Esophagus squamous epithelium (tissue), 5 donors: ENCODE results near the gene PIK3C2G. TPM values are rescaled to one million over a fixed set of nuclear protein-coding genes. Genes with fewer than 3 reads are reported as not detected.

ENCODE experiments used
- DNase-seq: peaks from one replicate; lab custom pipeline; 2025; lab: John Stamatoyannopoulos, UW
- H3K27ac ChIP-seq, 4 donors: fragments of 200-600 bp; sonication (generic); one replicate each; pipeline ENCODE4 v1.5.1; 2016 to 2019; ENCODE audit warnings: mild to moderate bottlenecking in 1 of 4
- H3K27me3 ChIP-seq, 4 donors: fragments of 200-600 bp; sonication (generic); 1 replicate in 3 of 4; 2 replicates in 1 of 4; pipeline versions ENCODE4 v1.5.1 to v1.6.0; 2017 to 2021; ENCODE audit warnings: antibody characterized with exemption in 1 of 4
- H3K36me3 ChIP-seq, 3 donors: fragments of 200-600 bp; sonication (generic); one replicate each; pipeline ENCODE4 v1.5.1; 2016 to 2019
- H3K4me1 ChIP-seq, 3 donors: fragments of 200-600 bp; sonication (generic); one replicate each; pipeline ENCODE4 v1.5.1; 2017 to 2019
- H3K4me3 ChIP-seq, 4 donors: fragments of 200-600 bp; sonication (generic); 1 replicate in 3 of 4; 2 replicates in 1 of 4; pipeline ENCODE4 v1.5.1; 2016 to 2019; ENCODE audit warnings: mild to moderate bottlenecking in 2 of 4, moderate library complexity in 1 of 4
- H3K9me3 ChIP-seq, 3 donors: fragments of 200-600 bp; sonication (generic); one replicate each; pipeline ENCODE4 v1.5.1; 2016 to 2019
- CTCF ChIP-seq, 6 experiments: fragments of 450-650 bp in 4 of 6; fragments of 200-600 bp in 2 of 6; sonication (generic) in 2 of 6; IDR thresholded peaks; one replicate each; pipeline ENCODE4 v1.5.1; 2016 to 2019; ENCODE audit warnings: antibody characterized with exemption in 6 of 6, mild to moderate bottlenecking in 4 of 6, moderate library complexity in 4 of 6
- POLR2A ChIP-seq, 4 donors: fragments of 450-650 bp; IDR thresholded peaks; one replicate each; pipeline ENCODE4 v1.6.1; 2017; ENCODE audit warnings: antibody characterized with exemption in 4 of 4, mild to moderate bottlenecking in 4 of 4, moderate library complexity in 3 of 4
- WGBS, 2 donors: methylation state at CpG; one replicate each; pipeline ENCODE4 v1.1.5; 2018; 5-methylcytosine and 5-hydroxymethylcytosine counted together
- intact Hi-C: fragments of 100-400 bp; cut with DNase I; formaldehyde crosslinking; loops from one replicate; pipeline ENCODE4 v1.15.0; 2022
- total RNA-seq, 4 donors: library from RNA; depleted of rRNA; stranded (reverse); fragments of >200 nt; gene quantifications; one replicate each; pipeline ENCODE4 v1.1.0, GENCODE V29; 2016
- donor health status: DM: yes; HTN: yes; CAD: no.

The PIK3C2G gene
- total RNA-seq, 4 donors from 2014 or later = 3.5 to 12.6 (median 7.2) TPM

DNA sequence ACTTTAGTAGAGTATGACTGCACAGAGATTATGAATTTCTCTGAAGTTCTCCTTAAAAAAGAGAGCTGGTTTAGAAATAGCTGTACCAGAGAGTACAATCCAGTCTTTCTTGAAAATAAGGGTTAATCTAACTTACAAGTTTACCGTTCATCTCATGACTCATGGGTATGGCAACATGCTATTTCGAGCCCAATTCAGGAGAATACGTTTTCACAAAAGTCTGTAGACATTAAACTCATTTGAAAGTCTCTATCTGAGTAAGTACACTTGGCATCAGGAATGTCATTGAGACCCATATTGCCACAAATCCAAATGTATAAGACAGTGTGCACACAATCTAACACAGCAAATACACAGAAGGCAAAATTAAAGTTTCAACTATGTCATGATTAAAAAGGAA is 160.5 kb downstream of the PIK3C2G start:
- H3K27me3 ChIP-seq = no peaks in the 10 kb centered on the region
- peaks cover 0 to 4% (median 0%) of the 10 kb centered on the region in 3 donors for H3K36me3 ChIP-seq
- no peak overlapping the region for H3K4me3 ChIP-seq
- no peaks in the 10 kb centered on the region for H3K4me1 ChIP-seq
- no peak overlapping the region for H3K27ac ChIP-seq
- DNase-seq = no peak
- WGBS, 2 donors = 18 to 35% methylated on average over 3 of the region's 3 CpGs
- intact Hi-C loops = no loop called here
- no peaks in the 10 kb centered on the region for H3K9me3 ChIP-seq
- no peak for TF ChIP-seq POLR2A (IDR thresholded peaks at IDR 0.05)
- TF ChIP-seq CTCF (IDR thresholded peaks at IDR 0.05) = no peak

- no peak for DNase-seq
- intact Hi-C loops = no loop called here
- no peaks in the 10 kb centered on the region for H3K9me3 ChIP-seq
- peaks cover 0 to 4% (median 0%) of the 10 kb centered on the region in 3 donors for H3K36me3 ChIP-seq
- H3K4me1 ChIP-seq = no peaks in the 10 kb centered on the region
- no peak overlapping the region for H3K27ac ChIP-seq
- TF ChIP-seq CTCF (IDR thresholded peaks at IDR 0.05) (no peak), POLR2A (IDR thresholded peaks at IDR 0.05) (no peak)
- no peaks in the 10 kb centered on the region for H3K27me3 ChIP-seq
- no peak overlapping the region for H3K4me3 ChIP-seq
Observed at GRCh38 chr12:18422871-18423270, 161.6 kb downstream of the PIK3C2G start.

DNA sequence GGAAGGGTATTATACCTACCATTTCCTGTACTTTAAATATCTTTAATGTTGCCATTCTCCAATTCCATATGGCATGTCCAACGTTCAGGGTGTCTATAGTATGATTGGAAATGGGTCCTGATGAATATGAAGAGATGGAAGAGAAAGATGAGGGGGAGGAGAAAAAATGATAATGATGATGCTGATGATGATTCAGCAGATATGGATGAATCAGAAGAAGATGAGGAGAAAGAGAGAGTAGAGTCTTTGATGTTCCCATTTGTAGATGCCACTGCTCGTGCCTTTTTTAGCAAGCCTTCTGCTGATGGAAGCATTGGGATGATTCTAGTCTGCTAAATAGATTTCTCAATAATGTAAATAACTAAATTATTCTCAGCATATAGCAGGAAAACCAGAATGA is 163.5 kb downstream of the PIK3C2G start:
- WGBS, 2 donors = 71 to 83% methylated on average over 2 of the region's 2 CpGs
- no peaks in the 10 kb centered on the region for H3K27me3 ChIP-seq
- intact Hi-C loops = no loop called here
- DNase-seq = no peak
- H3K27ac ChIP-seq = no peak overlapping the region
- H3K36me3 ChIP-seq = peaks cover 0 to 4% (median 0%) of the 10 kb centered on the region in 3 donors
- no peak overlapping the region for H3K4me3 ChIP-seq
- H3K4me1 ChIP-seq = no peaks in the 10 kb centered on the region
- no peak for TF ChIP-seq CTCF (IDR thresholded peaks at IDR 0.05)
- no peak for TF ChIP-seq POLR2A (IDR thresholded peaks at IDR 0.05)
- no peaks in the 10 kb centered on the region for H3K9me3 ChIP-seq

DNA sequence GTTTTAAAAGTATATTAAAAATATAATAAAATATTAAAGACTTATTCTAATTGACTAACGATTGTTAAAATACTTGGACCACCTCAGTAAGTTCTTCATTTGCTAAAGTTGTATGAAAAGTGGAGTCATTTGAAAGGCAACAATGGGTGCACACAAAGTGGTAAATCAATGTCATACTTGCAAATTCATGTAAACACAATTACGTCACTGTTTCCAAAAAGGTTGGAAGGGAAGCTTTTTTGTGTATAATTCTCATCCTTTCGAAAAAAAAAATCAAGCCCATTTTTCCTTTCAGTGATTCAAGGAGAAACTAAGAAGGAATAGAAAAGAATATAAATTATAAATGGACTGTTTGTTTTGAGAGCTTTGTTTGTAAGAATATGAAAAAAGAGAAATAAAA is 166.2 kb downstream of the PIK3C2G start:
- H3K9me3 ChIP-seq = no peaks in the 10 kb centered on the region
- H3K27ac ChIP-seq = no peak overlapping the region
- peaks cover 0 to 5% (median 0%) of the 10 kb centered on the region in 3 donors for H3K4me1 ChIP-seq
- intact Hi-C loops = no loop called here
- no peak overlapping the region for H3K4me3 ChIP-seq
- 54 to 73% methylated on average over 3 of the region's 3 CpGs for WGBS, 2 donors
- peaks cover 0 to 4% (median 0%) of the 10 kb centered on the region in 3 donors for H3K36me3 ChIP-seq
- no peak for TF ChIP-seq CTCF (IDR thresholded peaks at IDR 0.05)
- TF ChIP-seq POLR2A (IDR thresholded peaks at IDR 0.05) = no peak
- DNase-seq = no peak
- no peaks in the 10 kb centered on the region for H3K27me3 ChIP-seq

DNA sequence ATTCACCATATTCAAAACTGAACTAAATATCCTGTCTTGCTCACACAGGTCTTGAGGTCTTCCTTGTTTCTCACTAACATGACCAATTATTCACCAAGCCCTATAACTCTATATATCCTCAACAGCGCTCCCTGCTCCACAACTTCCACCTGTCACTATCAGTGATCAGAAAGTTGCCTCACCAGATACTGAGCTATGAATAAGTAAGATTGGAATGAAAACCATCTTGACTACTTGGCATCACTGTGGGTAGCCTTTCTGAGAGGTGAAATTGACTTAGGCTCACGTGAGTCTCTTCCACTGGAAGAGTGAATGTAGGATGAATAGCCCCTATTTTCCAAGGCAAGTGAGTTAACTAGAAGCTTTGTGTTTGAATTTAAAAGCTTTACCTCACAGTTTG is 167.1 kb downstream of the PIK3C2G start:
- H3K36me3 ChIP-seq = peaks cover 0 to 4% (median 0%) of the 10 kb centered on the region in 3 donors
- WGBS, 2 donors = 70 to 78% methylated on average over 2 of the region's 2 CpGs
- TF ChIP-seq POLR2A (IDR thresholded peaks at IDR 0.05) (no peak), CTCF (IDR thresholded peaks at IDR 0.05) (no peak)

More for the DNA sequence above, 167.1 kb downstream of the PIK3C2G start:
- Histone ChIP-seq H3K9me3 (no peaks in the 10 kb centered on the region), H3K27ac (no peak overlapping the region), H3K4me3 (no peak overlapping the region), H3K4me1 (peaks cover 0 to 5% (median 0%) of the 10 kb centered on the region in 3 donors), H3K27me3 (no peaks in the 10 kb centered on the region)
- intact Hi-C loops = no loop called here
- DNase-seq = no peak
